ENCODE measurements around the gene RBMS1.

- TF ChIP-seq POLR2AphosphoS5 (IDR thresholded peaks at IDR 0.05; ENCODE audit: low read depth, low read length) (no peak), POLR2A (IDR thresholded peaks at IDR 0.05; ENCODE audit: low read depth, low read length) (no peak), TAF1 (IDR thresholded peaks at IDR 0.05; ENCODE audit: low read depth, low read length) (no peak), POU2F2 (IDR thresholded peaks at IDR 0.05; ENCODE audit: low read depth, low read length) (no peak), PAX5 (IDR thresholded peaks at IDR 0.05; ENCODE audit: insufficient read depth, low read length, severe bottlenecking) (no peak)
Measured at GRCh38 chr2:160394153-160394552, 99.5 kb downstream of the RBMS1 start.

Measured in GM12891 (cell line).